AG04450 (cell line): ENCODE data around the gene SHROOM1. TPM values are rescaled to one million over a fixed set of nuclear protein-coding genes. Genes with fewer than 3 reads are reported as not detected.

ENCODE experiments used
- CTCF ChIA-PET: fragments of 300-600, 350-600 bp; formaldehyde crosslinking; extraction: SDS; loops from one replicate; lab custom pipeline; 2022; ENCODE audit warnings: antibody characterized with exemption, inconsistent platforms; lab: Charles Lee
- POLR2A ChIA-PET: fragments of 350-600 bp; formaldehyde crosslinking; extraction: SDS; loops from one replicate; lab custom pipeline; 2021; ENCODE audit warnings: antibody characterized with exemption, inconsistent platforms; lab: Yijun Ruan, JAX
- DNase-seq: peaks from one replicate; pipeline ENCODE4 v3.0.0-alpha.2; 2011; ENCODE audit warnings: low read depth, low spot score
- H3K27ac ChIP-seq: one replicate; pipeline ENCODE4 v1.5.1; 2012; ENCODE audit warnings: low read depth, low read length, control low read depth
- H3K27me3 ChIP-seq: one replicate; pipeline ENCODE4 v1.6.0; 2012; ENCODE audit warnings: low read length; ENCODE audit not compliant: control insufficient read depth, insufficient read depth
- H3K4me3 ChIP-seq: 2 replicates; pipeline ENCODE4 v1.5.1; 2011; ENCODE audit warnings: mild to moderate bottlenecking, low read depth, low read length, control low read depth
- H3K9me3 ChIP-seq: 2 replicates; pipeline ENCODE4 v1.5.1; 2012; ENCODE audit warnings: low read length; ENCODE audit not compliant: control insufficient read depth, insufficient read depth
- CTCF ChIP-seq: IDR thresholded peaks from 2 replicates; pipeline ENCODE4 v1.5.1; 2011; ENCODE audit warnings: low read depth, low read length, control low read depth, inconsistent platforms
- polyA plus RNA-seq: library from polyadenylated mRNA; depleted of rRNA; stranded (reverse); fragments of >200 nt; gene quantifications from 2 replicates; pipeline ENCODE4 v1.2.3, GENCODE V29; 2011

The SHROOM1 gene
- polyA plus RNA-seq, 1 experiment: 4.5 TPM

GRCh38 chr5:132815454-132815853 is 15.0 kb downstream of the SHROOM1 start:
- POLR2A ChIA-PET: no interaction called here
- no peak for TF ChIP-seq CTCF
- H3K9me3 ChIP-seq: no peaks in the 10 kb centered on the region; the same call in 1 of the 2 replicates

GRCh38 chr5:132814503-132815294 is 15.7 kb downstream of the SHROOM1 start:
- DNase-seq: no peak
- ChIA-PET CTCF (interaction anchor here (0.5 to 2.1 kb wide), 4 partner anchors 60 to 428 kb away, joined by 3 to 6 read pairs (median 4); no protein-coding TSS in a partner anchor), POLR2A (no interaction called here)
- Histone ChIP-seq H3K4me3 (no peak overlapping the region), H3K27me3 (peaks cover 18% of the 10 kb centered on the region), H3K9me3 (no peaks in the 10 kb centered on the region; the same call in 1 of the 2 replicates), H3K27ac (peak overlapping the region; percentile 21)
- TF ChIP-seq CTCF: no peak

More at GRCh38 chr5:132815454-132815853, 15.0 kb downstream of the SHROOM1 start:
- DNase-seq: no peak
- H3K4me3 ChIP-seq: no peak overlapping the region
- CTCF ChIA-PET: interaction anchor here (0.5 to 2.1 kb wide), 4 partner anchors 61 to 429 kb away, joined by 3 to 6 read pairs (median 4); no protein-coding TSS in a partner anchor
- H3K27me3 ChIP-seq: peaks cover 13% of the 10 kb centered on the region
- H3K27ac ChIP-seq: no peak overlapping the region

GRCh38 chr5:132813599-132814502 is 16.6 kb downstream of the SHROOM1 start:
- ChIA-PET POLR2A (no interaction called here), CTCF (interaction anchor here (2.1 kb wide), 1 partner anchor 59 kb away, joined by 6 read pairs; no protein-coding TSS in a partner anchor)
- Histone ChIP-seq H3K4me3 (peak overlapping the region; percentile 44; the same call in 1 of the 2 replicates), H3K27ac (no peak overlapping the region), H3K9me3 (no peaks in the 10 kb centered on the region; the same call in 1 of the 2 replicates), H3K27me3 (peaks cover 21% of the 10 kb centered on the region)
- no peak for DNase-seq
- no peak for TF ChIP-seq CTCF

- Histone ChIP-seq H3K4me3 (peak within 1 kb of the TSS; percentile 44), H3K27me3 (peaks cover 21% of the 10 kb centered on the region), H3K27ac (no peak within 1 kb of the TSS), H3K9me3 (no peaks in the 10 kb centered on the region; the same call in 1 of the 2 replicates)
- ChIA-PET CTCF (no interaction called here), POLR2A (no interaction called here)
- DNase-seq: no peak
- TF ChIP-seq CTCF: no peak
Observed at GRCh38 chr5:132812781-132813598, 17.5 kb downstream of the SHROOM1 start, which contains the start of gene SOWAHA. SOWAHA (plus strand) TSS chr5:132813302; CDS start chr5:132813622, 320 bp downstream.
